DOHH2 (cell line): ENCODE data around the gene IPO7.
"Not testable (repeated sequence)": the region's sequence is repeated elsewhere in the genome, so short reads cannot be mapped to it uniquely, and the experiment has no call there.

Experiments
- H3F3A ChIP-seq: fragments of 200-600 bp; sonication (generic), shearing (Covaris generic); 2 replicates; pipeline ENCODE4 v1.6.0; 2016; ENCODE audit warnings: antibody characterized with exemption, mild to moderate bottlenecking; ENCODE audit not compliant: control insufficient read depth, insufficient read depth
- H3K27ac ChIP-seq: fragments of 200-600 bp; sonication (generic); 2 replicates; pipeline ENCODE4 v1.5.1; 2014; ENCODE audit warnings: low read depth, mild to moderate bottlenecking, low read length, moderate library complexity
- H3K27me3 ChIP-seq: fragments of 200-600 bp; sonication (generic); 2 replicates; pipeline ENCODE4 v1.6.1; 2014; ENCODE audit warnings: mild to moderate bottlenecking, low read length, mixed read lengths; ENCODE audit not compliant: control insufficient read depth
- H3K36me3 ChIP-seq: fragments of 200-600 bp; sonication (generic); 2 replicates; pipeline ENCODE4 v1.6.1; 2014; ENCODE audit warnings: mild to moderate bottlenecking, low read length, moderate library complexity, mixed read lengths; ENCODE audit not compliant: control insufficient read depth
- H3K4me1 ChIP-seq: fragments of 200-600 bp; sonication (generic); 2 replicates; pipeline ENCODE4 v1.6.1; 2014; ENCODE audit warnings: mild to moderate bottlenecking, low read length, mixed read lengths; ENCODE audit not compliant: control insufficient read depth
- H3K4me2 ChIP-seq: fragments of 200-600 bp; sonication (generic); 2 replicates; pipeline ENCODE4 v1.6.0; 2014; ENCODE audit warnings: mild to moderate bottlenecking, low read length, moderate library complexity
- H3K4me3 ChIP-seq: fragments of 200-600 bp; sonication (generic); 2 replicates; pipeline ENCODE4 v1.5.1; 2014; ENCODE audit warnings: mild to moderate bottlenecking, low read length, mixed read lengths
- H3K79me2 ChIP-seq: fragments of 200-600 bp; sonication (generic); 2 replicates; pipeline ENCODE4 v1.6.1; 2014; ENCODE audit warnings: mild to moderate bottlenecking, low read length, mixed read lengths; ENCODE audit not compliant: control insufficient read depth
- H3K9me2 ChIP-seq: fragments of 200-600 bp; sonication (generic); replicated peaks from 2 replicates; pipeline ENCODE4 v1.6.1; 2014; ENCODE audit warnings: mild to moderate bottlenecking, low read length, mixed read lengths; ENCODE audit not compliant: control insufficient read depth
- H3K9me3 ChIP-seq: fragments of 200-600 bp; sonication (generic); 2 replicates; pipeline ENCODE4 v1.6.1; 2014; ENCODE audit warnings: antibody characterized with exemption, low read length, mixed read lengths; ENCODE audit not compliant: control insufficient read depth, insufficient read depth
- H4K20me1 ChIP-seq: fragments of 200-600 bp; sonication (generic); 2 replicates; pipeline ENCODE4 v1.6.0; 2014; ENCODE audit warnings: low read depth, mild to moderate bottlenecking, antibody characterized with exemption, low read length, moderate library complexity; ENCODE audit not compliant: control insufficient read depth, insufficient read depth
- CTCF ChIP-seq: fragments of 200-600 bp; sonication (generic); IDR thresholded peaks from one replicate; pipeline ENCODE4 v1.5.1; 2014; ENCODE audit warnings: antibody characterized with exemption, mild to moderate bottlenecking, low read depth, low read length; ENCODE audit not compliant: poor library complexity, severe bottlenecking
- EZH2phosphoT487 ChIP-seq: fragments of 200-600 bp; sonication (generic); IDR thresholded peaks from 2 replicates; pipeline ENCODE4 v1.6.1; 2017; ENCODE audit warnings: borderline replicate concordance, mild to moderate bottlenecking, antibody characterized with exemption, low read length, moderate library complexity, mixed read lengths

Gene IPO7

DNA sequence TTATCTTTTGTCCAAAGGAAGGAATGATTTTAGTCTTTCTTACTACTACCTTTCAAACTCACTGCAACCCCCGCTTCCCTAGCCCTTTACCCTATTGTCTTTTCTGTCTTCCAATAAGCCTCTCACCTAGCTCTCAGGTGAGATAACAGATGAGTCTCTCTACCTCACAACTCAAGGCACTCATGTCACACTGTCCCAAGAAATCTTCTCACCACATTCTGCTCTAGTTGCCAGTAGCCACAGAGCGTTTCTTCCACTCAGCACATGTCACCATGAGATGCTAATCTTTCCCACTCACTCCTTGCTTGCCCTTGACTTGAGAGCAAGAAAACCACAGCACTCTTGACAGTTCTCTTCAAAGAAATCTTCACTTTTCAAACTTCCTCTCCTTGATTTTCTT lies 37.4 kb upstream of the IPO7 start:
- no peaks in the 10 kb centered on the region for H3K4me1 ChIP-seq
- no peaks in the 10 kb centered on the region for H4K20me1 ChIP-seq
- no peaks in the 10 kb centered on the region for H3F3A ChIP-seq
- no peaks in the 10 kb centered on the region for H3K9me2 ChIP-seq
- no peaks in the 10 kb centered on the region for H3K36me3 ChIP-seq
- H3K79me2 ChIP-seq = no peaks in the 10 kb centered on the region
- no peak overlapping the region for H3K27ac ChIP-seq
- no peak overlapping the region for H3K4me3 ChIP-seq
- H3K27me3 ChIP-seq = peaks cover 2% of the 10 kb centered on the region; the same call in 1 of the 2 replicates
- TF ChIP-seq EZH2phosphoT487 = no peak
- TF ChIP-seq CTCF = no peak
- no peak overlapping the region for H3K4me2 ChIP-seq
- H3K9me3 ChIP-seq = no peaks in the 10 kb centered on the region

DNA sequence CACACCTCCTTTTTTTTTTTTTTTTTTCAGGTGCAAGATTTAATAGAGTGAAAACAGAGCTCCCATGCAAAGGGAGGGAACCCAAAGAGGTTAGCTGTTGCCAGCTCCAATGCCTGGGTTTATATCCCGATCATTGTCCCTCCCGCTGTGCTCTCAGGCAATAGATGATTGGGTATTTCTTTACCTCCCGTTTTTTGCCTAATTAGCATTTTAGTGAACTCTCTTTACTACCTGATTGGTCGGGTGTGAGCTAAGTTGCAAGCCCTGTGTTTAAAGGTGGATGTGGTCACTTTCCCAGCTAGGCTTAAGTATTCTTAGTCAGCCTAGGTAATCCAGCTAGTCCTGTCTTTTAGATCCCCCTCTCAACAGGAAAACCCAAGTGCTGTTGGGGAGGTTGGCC lies 36.7 kb upstream of the IPO7 start:
- not testable (repeated sequence) for H3K4me3 ChIP-seq, H4K20me1 ChIP-seq, H3K9me2 ChIP-seq, H3K36me3 ChIP-seq, H3K79me2 ChIP-seq, H3K4me2 ChIP-seq, H3K4me1 ChIP-seq, H3F3A ChIP-seq, H3K27ac ChIP-seq, H3K27me3 ChIP-seq, H3K9me3 ChIP-seq

GRCh38 chr11:9351321-9351881 lies 33.1 kb upstream of the IPO7 start:
- TF ChIP-seq CTCF = no peak
- TF ChIP-seq EZH2phosphoT487 = no peak
- H3K27ac ChIP-seq = no peak overlapping the region
- H3K9me2 ChIP-seq = no peaks in the 10 kb centered on the region
- H3K27me3 ChIP-seq = peaks cover 2% of the 10 kb centered on the region; the same call in 1 of the 2 replicates
- no peaks in the 10 kb centered on the region for H3K4me1 ChIP-seq
- no peaks in the 10 kb centered on the region for H4K20me1 ChIP-seq
- no peaks in the 10 kb centered on the region for H3K79me2 ChIP-seq
- no peaks in the 10 kb centered on the region for H3F3A ChIP-seq
- H3K9me3 ChIP-seq = no peaks in the 10 kb centered on the region
- no peaks in the 10 kb centered on the region for H3K36me3 ChIP-seq
- no peak overlapping the region for H3K4me3 ChIP-seq
- H3K4me2 ChIP-seq = no peak overlapping the region

- TF ChIP-seq EZH2phosphoT487 (no peak), CTCF (no peak)
- H3K36me3 ChIP-seq = no peaks in the 10 kb centered on the region
- H3K27me3 ChIP-seq = no peaks in the 10 kb centered on the region
- H3K4me1 ChIP-seq = no peaks in the 10 kb centered on the region
- H3K4me2 ChIP-seq = no peak overlapping the region
- H3K9me3 ChIP-seq = no peaks in the 10 kb centered on the region
- no peaks in the 10 kb centered on the region for H3K79me2 ChIP-seq
- H4K20me1 ChIP-seq = no peaks in the 10 kb centered on the region
- H3K4me3 ChIP-seq = no peak overlapping the region
- H3K27ac ChIP-seq = no peak overlapping the region
- no peaks in the 10 kb centered on the region for H3K9me2 ChIP-seq
- H3F3A ChIP-seq = peaks cover 5% of the 10 kb centered on the region; the same call in 1 of the 2 replicates
These were observed 27.4 kb upstream of the IPO7 start for GRCh38 chr11:9357041-9357440.

DNA sequence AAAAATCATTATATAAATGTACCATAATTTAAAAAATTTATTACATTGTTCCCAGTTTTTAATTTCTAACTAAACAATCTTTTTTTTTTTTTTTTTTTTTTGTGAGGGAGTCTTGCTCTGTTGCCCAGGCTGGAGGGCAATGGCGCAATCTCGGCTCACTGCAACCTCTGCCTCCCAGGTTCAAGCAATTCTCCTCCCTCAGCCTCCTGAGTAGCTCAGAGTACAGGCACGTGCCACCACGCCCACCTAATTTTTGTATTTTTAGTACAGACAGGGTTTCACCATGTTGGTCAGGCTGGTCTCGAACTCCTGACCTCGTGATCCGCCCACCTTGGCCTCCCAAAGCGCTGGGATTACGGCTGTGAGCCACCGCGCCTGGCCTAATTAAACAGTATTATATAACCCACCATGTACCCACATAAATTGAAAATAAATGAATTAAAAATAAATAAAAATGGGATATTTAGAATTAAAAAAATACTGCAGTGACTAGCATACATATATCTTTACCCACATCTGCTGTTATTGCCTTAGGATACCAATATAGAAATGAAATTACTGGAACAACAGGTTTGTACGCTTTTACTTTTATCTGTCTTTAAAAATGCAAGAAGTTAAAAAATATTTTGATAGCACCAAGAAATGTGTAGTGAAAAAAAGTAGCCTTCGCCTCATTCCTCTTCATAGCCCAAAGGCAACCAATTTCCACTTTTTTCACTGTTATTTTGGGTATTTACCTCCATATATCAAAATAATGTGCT lies 23.4 kb upstream of the IPO7 start:
- H4K20me1 ChIP-seq, H3K4me3 ChIP-seq, H3K36me3 ChIP-seq, H3K9me3 ChIP-seq, H3K79me2 ChIP-seq, H3K27ac ChIP-seq, H3K9me2 ChIP-seq, H3K27me3 ChIP-seq, H3K4me2 ChIP-seq: not testable (repeated sequence)
- Histone ChIP-seq H3F3A (peaks cover 10% of the 10 kb centered on the region; the same call in 1 of the 2 replicates), H3K4me1 (peaks cover 13% of the 10 kb centered on the region)
